Measurements from ENCODE around the gene RPS6KA3. TPM values are rescaled to one million over a fixed set of nuclear protein-coding genes. Genes with fewer than 3 reads are reported as not detected.

The RPS6KA3 gene
- total and polyA plus RNA-seq, 2 of the 8 experiments (the other 6 are each of a cell fraction or from before 2014, with no cell fraction given), result 7.1 to 13.0 TPM

DNA sequence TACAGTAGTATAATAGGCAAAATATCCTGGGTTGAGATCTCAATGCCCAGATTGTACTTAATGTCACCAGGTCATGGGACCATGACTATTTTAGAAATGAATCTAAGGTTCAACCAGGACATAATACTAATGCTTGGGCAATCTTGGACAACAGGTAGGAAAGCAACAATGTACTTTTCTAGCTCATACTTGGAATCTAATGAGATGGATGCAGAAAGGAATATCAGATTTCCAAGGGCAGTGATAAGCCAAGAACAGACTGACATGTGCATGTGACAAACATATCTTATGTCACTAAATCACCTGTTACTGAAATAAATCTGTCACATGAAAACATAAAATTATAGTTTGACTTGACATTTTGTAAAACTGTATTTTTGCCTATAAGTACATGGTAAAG, 51.1 kb downstream of the RPS6KA3 start (continued):
- TF ChIP-seq SRF (IDR thresholded peaks at IDR 0.05; ENCODE audit: low read depth, low read length) (no peak), NANOG (IDR thresholded peaks at IDR 0.05; ENCODE audit: insufficient read depth, low read depth, low read length, poor library complexity, severe bottlenecking) (no peak), TBP (IDR thresholded peaks at IDR 0.05; ENCODE audit: low read depth, low read length) (no peak), SUZ12 (IDR thresholded peaks at IDR 0.05; ENCODE audit: low read length) (no peak), SIX5 (IDR thresholded peaks at IDR 0.05; ENCODE audit: low read depth, low read length) (no peak)
- TF ChIP-seq, protein P1, sequence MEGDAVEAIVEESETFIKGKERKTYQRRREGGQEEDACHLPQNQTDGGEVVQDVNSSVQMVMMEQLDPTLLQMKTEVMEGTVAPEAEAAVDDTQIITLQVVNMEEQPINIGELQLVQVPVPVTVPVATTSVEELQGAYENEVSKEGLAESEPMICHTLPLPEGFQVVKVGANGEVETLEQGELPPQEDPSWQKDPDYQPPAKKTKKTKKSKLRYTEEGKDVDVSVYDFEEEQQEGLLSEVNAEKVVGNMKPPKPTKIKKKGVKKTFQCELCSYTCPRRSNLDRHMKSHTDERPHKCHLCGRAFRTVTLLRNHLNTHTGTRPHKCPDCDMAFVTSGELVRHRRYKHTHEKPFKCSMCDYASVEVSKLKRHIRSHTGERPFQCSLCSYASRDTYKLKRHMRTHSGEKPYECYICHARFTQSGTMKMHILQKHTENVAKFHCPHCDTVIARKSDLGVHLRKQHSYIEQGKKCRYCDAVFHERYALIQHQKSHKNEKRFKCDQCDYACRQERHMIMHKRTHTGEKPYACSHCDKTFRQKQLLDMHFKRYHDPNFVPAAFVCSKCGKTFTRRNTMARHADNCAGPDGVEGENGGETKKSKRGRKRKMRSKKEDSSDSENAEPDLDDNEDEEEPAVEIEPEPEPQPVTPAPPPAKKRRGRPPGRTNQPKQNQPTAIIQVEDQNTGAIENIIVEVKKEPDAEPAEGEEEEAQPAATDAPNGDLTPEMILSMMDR (IDR thresholded peaks at IDR 0.05; ENCODE audit: control extremely low read depth in 1 of 3, insufficient read depth in 1 of 3, low read depth in 1 of 3, low read length in 3 of 3), result no peak
